Measurements from ENCODE around the gene PRAMEF20.

DNA sequence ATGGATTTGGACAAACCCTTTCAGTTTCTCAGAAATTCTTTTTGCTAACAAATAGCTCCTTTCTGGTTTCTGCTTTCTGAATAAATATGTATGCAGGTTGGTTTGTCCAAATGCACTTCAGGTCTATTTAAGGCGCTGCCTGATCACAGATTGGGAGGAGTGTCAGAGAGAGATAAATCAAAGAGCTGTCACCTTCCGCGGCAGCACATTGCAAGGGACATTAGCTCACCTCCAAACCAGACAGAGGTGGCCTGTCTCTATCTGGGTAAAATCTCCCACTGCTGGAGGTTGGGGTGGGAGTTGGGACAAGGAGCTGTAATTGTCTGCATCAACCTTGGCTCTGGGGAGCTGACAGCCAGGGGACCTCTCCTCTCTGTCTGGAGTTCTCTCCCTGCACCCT, 25.2 kb downstream of the PRAMEF20 start:
- TF ChIP-seq SUZ12 (IDR thresholded peaks at IDR 0.05; ENCODE audit: extremely low read depth, insufficient read depth, insufficient read length) (no peak), ZNF274 (IDR thresholded peaks at IDR 0.05; ENCODE audit: low read depth, low read length) (no peak), YY1 (IDR thresholded peaks at IDR 0.05; ENCODE audit: insufficient read depth, insufficient read length) (no peak)

Measured in NT2/D1 (cell line).